ENCODE measurements around the gene CST5. TPM values are rescaled to one million over a fixed set of nuclear protein-coding genes. Genes with fewer than 3 reads are reported as not detected.
"Not testable (repeated sequence)": the region's sequence is repeated elsewhere in the genome, so short reads cannot be mapped to it uniquely, and the experiment has no call there.

Gene CST5
- total and polyA plus RNA-seq, 2 donors, result not detected

DNA sequence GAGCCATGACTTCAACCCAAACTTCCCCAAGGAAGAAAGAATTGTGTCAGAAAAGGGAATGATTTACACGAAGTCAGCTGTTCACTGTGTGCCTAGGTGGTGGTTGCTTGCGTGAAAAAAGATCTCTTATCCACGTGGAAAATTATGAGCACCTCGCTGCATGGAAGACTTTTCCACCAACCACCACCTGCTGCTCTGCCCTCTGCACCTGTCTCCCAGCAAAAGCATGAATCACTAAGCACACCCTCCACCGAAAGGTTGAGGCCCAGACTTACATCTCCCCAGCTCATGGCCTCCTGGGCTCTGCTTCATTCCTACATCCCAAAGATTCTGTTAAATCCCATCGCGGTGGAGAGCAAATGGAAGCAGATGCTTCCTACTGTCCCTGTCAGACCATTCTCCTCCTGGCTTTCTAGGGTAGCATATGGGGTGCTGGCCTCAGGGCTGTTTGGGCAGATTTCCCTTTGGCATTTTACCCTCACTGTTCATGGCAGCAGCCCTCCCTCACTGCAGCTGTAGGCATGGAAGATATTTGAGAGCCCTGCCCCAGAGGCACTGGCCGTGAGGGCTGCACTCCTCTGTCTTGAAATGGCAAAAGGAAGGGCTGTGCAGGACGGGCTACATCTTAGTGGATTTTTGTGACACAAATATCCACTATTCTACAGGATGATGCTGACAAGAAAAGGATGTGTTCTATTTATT is 37.6 kb upstream of the CST5 start:
- Histone ChIP-seq H3K4me3 (ENCODE audit: low read depth, low read length) (no peak overlapping the region), H3K27ac (ENCODE audit: low read depth) (no peak overlapping the region), H3K4me1 (ENCODE audit: insufficient read depth) (no peaks in the 10 kb centered on the region), H3K36me3 (ENCODE audit: insufficient read depth) (no peaks in the 10 kb centered on the region)
- no peak for DNase-seq (ENCODE audit: extremely low spot score)
- 87% methylated on average over 9 of the region's 9 CpGs for WGBS

DNA sequence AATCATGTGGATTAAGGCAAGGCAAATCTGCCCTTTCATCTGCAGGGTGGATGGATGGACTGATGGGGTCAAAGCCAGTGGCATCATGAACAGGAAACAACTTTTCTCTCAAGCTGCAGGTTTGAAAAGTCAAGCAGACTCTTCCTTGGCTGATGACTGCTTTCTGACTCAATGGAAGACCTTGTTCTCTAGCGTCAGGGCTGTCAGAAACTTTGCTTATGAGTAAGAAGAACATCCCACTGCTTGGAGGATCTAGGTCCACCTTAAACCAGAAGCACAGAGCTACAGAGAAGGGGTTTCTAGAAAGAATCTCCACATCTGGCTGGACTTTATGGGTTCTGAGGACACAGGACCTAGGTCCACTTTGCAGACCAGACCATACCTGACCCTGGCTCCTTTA is 36.3 kb upstream of the CST5 start:
- Histone ChIP-seq H3K4me1 (ENCODE audit: insufficient read depth) (no peaks in the 10 kb centered on the region), H3K4me3 (ENCODE audit: low read depth, low read length) (no peak overlapping the region), H3K27ac (ENCODE audit: low read depth) (no peak overlapping the region), H3K36me3 (ENCODE audit: insufficient read depth) (no peaks in the 10 kb centered on the region)
- no peak for DNase-seq (ENCODE audit: extremely low spot score)
- 71% methylated on average over 1 of the region's 1 CpG for WGBS

DNA sequence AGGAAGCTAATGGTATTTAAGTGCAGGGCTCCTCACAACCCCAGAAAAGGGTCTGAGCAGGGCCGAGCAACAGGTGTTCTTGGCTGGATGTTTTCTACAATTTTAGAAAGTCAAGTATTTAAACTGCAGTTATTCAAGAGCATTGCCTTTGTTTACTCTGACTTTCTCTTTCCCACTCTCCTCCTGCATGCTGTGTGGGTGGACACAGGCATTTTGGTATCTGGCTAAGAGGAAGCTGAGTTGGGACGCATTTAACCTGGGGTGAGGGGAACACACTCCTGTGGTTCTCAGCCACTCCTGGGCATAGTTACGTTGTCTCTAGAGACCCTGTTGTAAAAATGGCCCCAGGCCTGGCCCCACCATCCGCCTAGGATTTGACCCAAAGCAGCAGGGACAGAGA is 34.9 kb upstream of the CST5 start:
- H3K4me3 ChIP-seq (ENCODE audit: low read depth, low read length); H3K4me1 ChIP-seq (ENCODE audit: insufficient read depth); DNase-seq (ENCODE audit: extremely low spot score); H3K27ac ChIP-seq (ENCODE audit: low read depth); H3K36me3 ChIP-seq (ENCODE audit: insufficient read depth): not testable (repeated sequence)
- 73% methylated on average over 4 of the region's 4 CpGs for WGBS

DNA sequence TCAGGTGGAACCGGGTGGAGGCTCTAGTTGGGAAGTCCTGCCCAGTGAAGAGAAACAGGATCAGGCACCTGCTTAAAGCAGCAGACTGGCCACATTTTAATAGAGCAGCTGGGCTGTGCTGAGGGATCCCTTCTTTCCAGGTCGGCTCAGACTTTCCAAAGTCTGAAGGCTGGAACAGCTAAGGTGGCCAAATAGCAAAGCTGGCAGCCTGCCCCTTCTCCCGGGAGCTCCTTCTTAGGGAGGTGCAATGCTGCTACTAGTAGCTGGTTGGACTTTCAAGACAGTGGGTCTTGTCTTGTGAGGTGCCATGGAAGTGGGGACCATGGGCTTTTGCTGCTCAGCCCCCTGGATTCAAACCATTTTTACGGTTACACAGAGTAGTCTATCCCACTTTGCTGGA is 30.7 kb upstream of the CST5 start:
- DNase-seq (ENCODE audit: extremely low spot score), result no peak
- H3K4me1 ChIP-seq (ENCODE audit: insufficient read depth), result no peaks in the 10 kb centered on the region
- no peak overlapping the region for H3K4me3 ChIP-seq (ENCODE audit: low read depth, low read length)
- no peak overlapping the region for H3K27ac ChIP-seq (ENCODE audit: low read depth)
- H3K36me3 ChIP-seq (ENCODE audit: insufficient read depth), result no peaks in the 10 kb centered on the region
- 71% methylated on average over 4 of the region's 4 CpGs for WGBS

DNA sequence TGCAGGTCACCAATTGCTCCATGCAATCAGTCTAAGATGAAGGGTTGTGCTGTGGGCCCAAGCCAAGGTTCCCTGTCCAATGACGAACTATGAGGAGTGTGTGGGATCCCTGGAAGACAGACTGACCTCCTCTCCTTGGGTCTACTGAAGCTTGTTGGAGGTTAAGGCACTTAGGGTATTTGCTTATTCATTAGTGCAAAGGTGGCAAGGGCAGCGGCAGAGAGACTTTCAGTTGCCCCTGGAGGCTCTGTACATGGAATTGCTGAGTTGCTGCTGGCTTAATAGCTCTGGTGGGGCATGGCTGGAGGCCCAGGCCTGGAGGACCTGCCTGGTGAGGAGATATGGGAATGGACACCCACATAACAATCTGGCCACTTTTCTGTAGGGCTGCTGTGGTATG is 29.8 kb upstream of the CST5 start:
- Histone ChIP-seq H3K4me1 (ENCODE audit: insufficient read depth) (no peaks in the 10 kb centered on the region), H3K4me3 (ENCODE audit: low read depth, low read length) (no peak overlapping the region), H3K36me3 (ENCODE audit: insufficient read depth) (no peaks in the 10 kb centered on the region), H3K27ac (ENCODE audit: low read depth) (no peak overlapping the region)
- WGBS, result 87% methylated on average over 2 of the region's 2 CpGs
- DNase-seq (ENCODE audit: extremely low spot score), result no peak

DNA sequence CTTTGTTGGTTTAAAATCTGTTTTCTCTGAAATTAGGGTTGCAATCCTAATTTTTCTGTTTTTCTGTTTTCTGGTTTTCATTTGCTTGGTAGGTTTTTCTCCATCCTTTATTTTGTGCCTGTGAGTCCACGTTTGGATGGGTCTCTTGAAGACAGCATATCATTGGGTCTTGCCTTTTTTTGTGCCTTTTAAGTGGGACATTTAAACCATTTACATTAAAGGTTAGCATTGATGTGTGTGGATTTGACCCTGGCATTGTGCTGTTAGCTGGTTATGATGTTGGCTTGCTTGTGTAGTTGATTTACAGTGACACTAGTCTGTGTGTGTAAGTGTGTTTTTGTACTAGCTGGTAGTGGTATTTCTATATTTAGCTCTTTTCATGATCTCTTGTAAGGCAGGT is 28.0 kb upstream of the CST5 start:
- H3K36me3 ChIP-seq (ENCODE audit: insufficient read depth), result no peaks in the 10 kb centered on the region
- H3K4me3 ChIP-seq (ENCODE audit: low read depth, low read length), result no peak overlapping the region
- 39% methylated on average over 1 of the region's 1 CpG for WGBS
- no peak overlapping the region for H3K27ac ChIP-seq (ENCODE audit: low read depth)
- DNase-seq (ENCODE audit: extremely low spot score), result no peak
- H3K4me1 ChIP-seq (ENCODE audit: insufficient read depth), result no peaks in the 10 kb centered on the region

DNA sequence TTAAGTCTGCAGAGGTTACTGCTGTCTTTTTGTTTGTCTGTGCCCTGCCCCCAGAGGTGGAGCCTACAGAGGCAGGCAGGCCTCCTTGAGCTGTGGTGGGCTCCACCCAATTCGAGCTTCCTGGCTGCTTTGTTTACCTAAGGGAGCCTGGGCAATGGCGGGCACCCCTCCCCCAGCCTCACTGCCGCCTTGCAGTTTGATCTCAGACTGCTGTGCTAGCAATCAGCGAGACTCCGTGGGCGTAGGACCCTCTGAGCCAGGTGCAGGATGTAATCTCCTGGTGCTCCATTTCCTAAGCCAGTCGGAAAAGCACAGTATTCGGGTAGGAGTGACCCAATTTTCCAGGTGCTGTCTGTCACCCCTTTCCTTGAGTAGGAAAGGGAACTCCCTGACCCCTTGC is 22.8 kb upstream of the CST5 start:
- not testable (repeated sequence) for H3K4me3 ChIP-seq (ENCODE audit: low read depth, low read length); H3K27ac ChIP-seq (ENCODE audit: low read depth); DNase-seq (ENCODE audit: extremely low spot score); H3K4me1 ChIP-seq (ENCODE audit: insufficient read depth); H3K36me3 ChIP-seq (ENCODE audit: insufficient read depth)
- 45% methylated on average over 7 of the region's 8 CpGs for WGBS

DNA sequence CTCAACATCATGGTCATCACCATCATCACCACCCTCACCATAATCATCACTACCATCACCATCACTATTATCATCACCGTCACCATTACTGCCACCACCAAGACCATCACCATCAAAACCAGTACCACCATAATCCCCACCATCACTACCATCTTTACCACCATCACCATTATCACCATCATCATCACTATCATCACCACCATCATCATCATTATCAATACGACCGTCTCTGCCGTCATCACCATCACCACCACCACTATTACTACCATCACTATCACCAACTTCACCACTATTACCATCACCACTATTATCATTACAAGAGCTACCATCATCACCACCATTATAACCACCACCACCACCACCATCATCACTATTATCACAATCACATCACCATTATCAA is 11.3 kb upstream of the CST5 start:
- not testable (repeated sequence) for H3K4me3 ChIP-seq (ENCODE audit: low read depth, low read length); H3K27ac ChIP-seq (ENCODE audit: low read depth); H3K36me3 ChIP-seq (ENCODE audit: insufficient read depth); H3K4me1 ChIP-seq (ENCODE audit: insufficient read depth); DNase-seq (ENCODE audit: extremely low spot score)
- 57% methylated on average over 4 of the region's 4 CpGs for WGBS

DNA sequence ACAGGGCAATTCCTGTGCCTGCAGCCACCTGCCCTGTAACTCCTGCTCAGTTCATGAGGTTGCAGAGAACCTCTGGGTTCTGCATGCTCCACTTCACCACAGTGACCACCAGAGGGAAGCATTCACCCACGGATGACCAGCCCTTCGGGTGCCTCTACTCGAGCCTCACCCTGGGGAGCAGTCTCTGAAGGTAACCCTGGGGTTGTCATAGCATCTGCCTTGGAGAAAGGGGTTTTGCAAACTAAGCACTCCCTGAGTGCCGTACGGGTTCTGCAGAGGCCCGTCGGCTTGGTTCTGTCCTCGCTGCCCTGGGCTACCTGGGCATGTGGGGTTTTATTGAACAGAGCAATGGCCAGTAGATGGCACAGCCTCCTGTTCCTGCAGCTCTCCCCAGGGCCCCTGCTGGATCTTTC is 10.2 kb upstream of the CST5 start:
- no peak for DNase-seq (ENCODE audit: extremely low spot score)
- H3K36me3 ChIP-seq (ENCODE audit: insufficient read depth), result no peaks in the 10 kb centered on the region
- no peak overlapping the region for H3K27ac ChIP-seq (ENCODE audit: low read depth)
- H3K4me1 ChIP-seq (ENCODE audit: insufficient read depth), result no peaks in the 10 kb centered on the region
- no peak overlapping the region for H3K4me3 ChIP-seq (ENCODE audit: low read depth, low read length)
- WGBS, result 35% methylated on average over 8 of the region's 8 CpGs

DNA sequence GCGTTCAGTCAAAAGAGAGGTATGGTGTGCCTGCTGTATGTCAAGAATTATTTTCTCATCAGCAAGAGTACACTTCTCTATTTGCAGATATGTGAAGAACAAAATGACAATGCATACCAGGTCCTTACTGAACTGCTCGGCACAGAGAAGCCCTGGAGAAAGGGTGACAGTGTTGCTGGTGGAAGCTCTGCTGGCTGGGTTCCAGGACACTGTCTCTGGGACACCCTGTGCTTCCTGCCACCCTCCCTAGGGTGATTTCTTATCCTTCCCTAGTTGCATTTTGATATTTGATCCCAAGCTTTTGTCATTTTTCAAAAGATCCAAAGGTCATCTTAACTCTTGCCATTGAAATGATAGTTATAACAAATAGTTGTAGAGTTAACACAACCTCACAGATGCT is 8.3 kb upstream of the CST5 start:
- Histone ChIP-seq H3K4me1 (ENCODE audit: insufficient read depth) (no peaks in the 10 kb centered on the region), H3K27ac (ENCODE audit: low read depth) (no peak overlapping the region), H3K4me3 (ENCODE audit: low read depth, low read length) (no peak overlapping the region), H3K36me3 (ENCODE audit: insufficient read depth) (no peaks in the 10 kb centered on the region)
- DNase-seq (ENCODE audit: extremely low spot score), result no peak
- WGBS, result 73% methylated on average over 2 of the region's 2 CpGs

DNA sequence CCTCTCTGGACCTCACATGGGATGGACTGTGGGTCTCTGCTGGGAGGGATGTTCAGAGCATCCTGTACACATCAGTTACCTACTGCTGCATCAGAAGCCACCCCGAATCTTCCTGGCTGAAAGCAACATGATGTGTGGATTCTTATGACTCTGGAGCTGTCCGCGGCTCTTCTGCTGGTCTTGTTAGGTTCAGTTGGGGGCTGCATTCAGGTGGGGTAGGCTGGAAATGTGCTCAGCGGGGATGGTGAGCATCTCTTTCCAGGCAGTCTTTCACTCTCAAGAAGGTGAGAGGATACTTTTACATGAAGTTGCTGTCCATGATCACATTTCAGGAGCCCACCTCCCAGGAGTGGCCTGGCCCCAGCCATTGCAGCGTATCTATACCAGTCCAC is 5.2 kb upstream of the CST5 start:
- H3K27ac ChIP-seq (ENCODE audit: low read depth), result no peak overlapping the region
- no peak for DNase-seq (ENCODE audit: extremely low spot score)
- no peaks in the 10 kb centered on the region for H3K36me3 ChIP-seq (ENCODE audit: insufficient read depth)
- no peaks in the 10 kb centered on the region for H3K4me1 ChIP-seq (ENCODE audit: insufficient read depth)
- H3K4me3 ChIP-seq (ENCODE audit: low read depth, low read length), result no peak overlapping the region
- 95% methylated on average over 5 of the region's 5 CpGs for WGBS

DNA sequence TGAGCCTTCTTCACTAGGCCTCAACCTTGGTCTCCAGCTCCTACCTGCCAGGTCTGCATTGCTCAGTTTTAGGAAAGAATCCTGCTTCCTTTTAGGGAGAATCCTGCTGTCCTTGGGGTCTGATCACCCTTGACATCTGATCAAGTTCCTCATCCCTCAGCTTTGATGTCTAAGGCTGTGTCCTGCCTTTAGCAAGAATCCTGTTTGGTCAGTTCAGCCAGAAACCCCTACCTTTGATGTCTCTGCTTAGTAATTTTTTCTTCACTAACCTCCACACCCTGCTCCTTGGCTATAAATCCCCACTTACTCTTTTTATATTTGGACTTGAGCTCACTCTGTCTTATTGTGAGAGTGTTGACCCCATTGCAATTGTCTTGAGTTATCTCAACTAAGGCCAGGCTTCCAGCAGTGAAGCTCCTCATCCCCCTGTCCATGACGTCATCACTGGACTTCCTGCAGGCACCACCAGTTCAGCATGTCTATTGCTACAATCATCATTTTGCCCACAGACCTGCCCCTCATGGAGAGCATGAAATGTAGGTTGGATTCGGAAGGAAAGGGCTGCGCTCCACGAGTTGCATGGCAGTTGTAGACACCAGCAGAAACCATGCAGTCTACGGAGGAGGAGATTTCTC is 4.7 kb upstream of the CST5 start:
- Histone ChIP-seq H3K4me1 (ENCODE audit: insufficient read depth) (no peaks in the 10 kb centered on the region), H3K4me3 (ENCODE audit: low read depth, low read length) (no peak overlapping the region), H3K27ac (ENCODE audit: low read depth) (no peak overlapping the region), H3K36me3 (ENCODE audit: insufficient read depth) (no peaks in the 10 kb centered on the region)
- 84% methylated on average over 5 of the region's 5 CpGs for WGBS
- DNase-seq (ENCODE audit: extremely low spot score), result no peak

DNA sequence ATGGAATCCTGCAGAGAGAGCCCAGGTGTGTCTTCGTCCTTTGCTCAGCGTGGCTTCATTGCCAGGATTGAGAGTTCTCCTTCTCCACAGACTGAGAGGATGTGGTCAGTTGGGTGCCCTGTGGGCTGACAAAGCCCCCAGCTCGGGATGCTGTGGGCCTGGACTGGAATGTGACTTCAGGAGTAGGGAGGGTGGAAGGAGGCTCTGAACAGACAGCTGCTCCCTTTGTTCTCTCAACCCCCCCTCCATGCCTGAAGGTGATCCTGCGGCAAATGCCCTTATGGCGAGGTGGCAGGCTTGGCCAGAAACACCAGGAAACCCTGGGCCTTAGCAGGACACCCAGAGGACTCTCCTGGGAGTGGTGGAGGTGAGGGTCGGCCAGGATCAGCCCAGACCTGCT is 1.8 kb upstream of the CST5 start:
- H3K4me3 ChIP-seq (ENCODE audit: low read depth, low read length), result no peak overlapping the region
- 76% methylated on average over 6 of the region's 6 CpGs for WGBS
- no peak for DNase-seq (ENCODE audit: extremely low spot score)
- no peaks in the 10 kb centered on the region for H3K4me1 ChIP-seq (ENCODE audit: insufficient read depth)
- no peaks in the 10 kb centered on the region for H3K36me3 ChIP-seq (ENCODE audit: insufficient read depth)
- no peak overlapping the region for H3K27ac ChIP-seq (ENCODE audit: low read depth)

DNA sequence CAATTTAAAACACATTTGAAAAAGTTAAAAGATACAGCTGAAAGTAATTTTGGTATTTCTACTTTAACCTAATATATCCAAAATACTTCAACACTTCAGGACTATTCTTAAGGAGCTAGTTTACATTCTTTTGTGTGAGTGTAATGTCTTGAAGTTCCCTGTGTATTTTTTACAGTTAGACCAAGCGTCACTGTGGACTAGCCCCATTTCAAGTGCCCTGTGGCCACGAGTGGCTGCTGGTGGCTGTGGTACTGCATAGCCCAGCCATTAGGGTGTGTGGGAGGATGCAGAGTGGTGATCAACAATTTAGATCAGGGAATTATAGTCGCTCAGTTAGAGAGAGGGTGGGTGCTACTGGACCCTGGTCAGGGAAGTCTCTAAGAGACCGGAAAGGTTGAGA is 869 bp upstream of the CST5 start:
- WGBS, result 49% methylated on average over 4 of the region's 4 CpGs

More for the DNA sequence above, 869 bp upstream of the CST5 start:
- no peak overlapping the region for H3K27ac ChIP-seq (ENCODE audit: low read depth)
- DNase-seq (ENCODE audit: extremely low spot score), result no peak
- H3K4me3 ChIP-seq (ENCODE audit: low read depth, low read length), result no peak overlapping the region
- H3K4me1 ChIP-seq (ENCODE audit: insufficient read depth), result no peaks in the 10 kb centered on the region
- no peaks in the 10 kb centered on the region for H3K36me3 ChIP-seq (ENCODE audit: insufficient read depth)
